ENCODE measurements around the gene CACNA1E. TPM values are rescaled to one million over a fixed set of nuclear protein-coding genes. Genes with fewer than 3 reads are reported as not detected.

The CACNA1E gene
- polyA plus RNA-seq, 2 donors = 0.01 TPM; not detected in 1

DNA sequence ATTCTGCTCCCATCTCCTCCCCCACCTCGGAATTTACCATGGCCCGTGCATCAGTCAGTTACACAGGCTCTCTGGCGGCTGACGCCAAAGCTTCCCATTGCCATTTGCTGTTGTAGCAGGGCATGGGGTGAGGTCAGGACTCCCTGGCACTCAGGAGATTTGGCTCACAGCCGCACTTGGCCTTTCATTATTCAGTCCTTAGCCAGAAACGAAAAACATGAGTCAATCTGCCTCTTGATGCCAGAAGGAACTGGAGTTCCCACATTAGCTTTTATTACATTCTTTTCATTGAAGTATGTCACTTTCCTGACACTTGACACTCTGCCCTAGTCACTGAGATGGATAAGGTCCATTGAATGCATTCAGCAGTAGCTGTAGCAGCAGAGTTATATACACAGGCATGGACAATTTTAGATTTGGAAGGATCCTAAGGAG, 260.6 kb downstream of the CACNA1E start:
- Histone ChIP-seq H3K4me3 (ENCODE audit: low read depth in 1 of 2, low read length in 2 of 2) (no peak overlapping the region), H3K36me3 (ENCODE audit: control insufficient read depth in 2 of 2, insufficient read depth in 2 of 2, low read length in 1 of 2) (no peaks in the 10 kb centered on the region), H3K4me1 (ENCODE audit: control insufficient read depth in 2 of 2, insufficient read depth in 2 of 2, low read length in 1 of 2) (no peaks in the 10 kb centered on the region), H3K27me3 (ENCODE audit: control insufficient read depth in 1 of 2, insufficient read depth in 2 of 2, low read length in 2 of 2) (no peaks in the 10 kb centered on the region), H3K9me3 (ENCODE audit: control insufficient read depth in 2 of 2, insufficient read depth in 1 of 2, low read depth in 1 of 2, low read length in 1 of 2) (no peaks in the 10 kb centered on the region), H3K27ac (ENCODE audit: low read depth in 2 of 2, low read length in 1 of 2) (no peak overlapping the region)
- WGBS, 2 donors = 42 to 56% methylated on average over 6 of the region's 6 CpGs

DNA sequence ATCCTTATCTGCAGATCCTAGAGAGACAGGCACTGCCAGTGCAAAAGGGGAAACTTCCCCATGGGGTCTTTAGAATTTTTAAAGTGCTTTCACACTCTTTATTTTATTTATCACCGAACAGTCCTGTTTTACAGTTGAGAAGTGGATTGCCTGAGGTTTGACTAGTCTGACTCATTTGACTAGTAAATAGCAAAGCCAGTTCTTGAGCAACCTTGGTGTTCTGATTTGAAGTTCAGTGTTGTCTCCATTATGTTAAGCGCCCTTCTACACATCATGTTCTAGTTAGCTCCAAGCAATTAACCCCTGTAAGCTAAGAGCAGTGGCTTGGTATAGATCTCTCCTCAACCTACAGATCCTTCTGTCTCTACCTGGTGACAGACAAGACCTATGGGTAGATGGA, 262.9 kb downstream of the CACNA1E start:
- no peak overlapping the region for H3K4me3 ChIP-seq (ENCODE audit: low read depth in 1 of 2, low read length in 2 of 2)
- H3K27me3 ChIP-seq (ENCODE audit: control insufficient read depth in 1 of 2, insufficient read depth in 2 of 2, low read length in 2 of 2) = no peaks in the 10 kb centered on the region
- H3K9me3 ChIP-seq (ENCODE audit: control insufficient read depth in 2 of 2, insufficient read depth in 1 of 2, low read depth in 1 of 2, low read length in 1 of 2) = no peaks in the 10 kb centered on the region
- H3K4me1 ChIP-seq (ENCODE audit: control insufficient read depth in 2 of 2, insufficient read depth in 2 of 2, low read length in 1 of 2) = peaks cover 0 to 1% of the 10 kb centered on the region in 2 donors
- no peak overlapping the region for H3K27ac ChIP-seq (ENCODE audit: low read depth in 2 of 2, low read length in 1 of 2)
- no peaks in the 10 kb centered on the region for H3K36me3 ChIP-seq (ENCODE audit: control insufficient read depth in 2 of 2, insufficient read depth in 2 of 2, low read length in 1 of 2)
- 62 to 64% methylated on average over 2 of the region's 2 CpGs for WGBS, 2 donors

DNA sequence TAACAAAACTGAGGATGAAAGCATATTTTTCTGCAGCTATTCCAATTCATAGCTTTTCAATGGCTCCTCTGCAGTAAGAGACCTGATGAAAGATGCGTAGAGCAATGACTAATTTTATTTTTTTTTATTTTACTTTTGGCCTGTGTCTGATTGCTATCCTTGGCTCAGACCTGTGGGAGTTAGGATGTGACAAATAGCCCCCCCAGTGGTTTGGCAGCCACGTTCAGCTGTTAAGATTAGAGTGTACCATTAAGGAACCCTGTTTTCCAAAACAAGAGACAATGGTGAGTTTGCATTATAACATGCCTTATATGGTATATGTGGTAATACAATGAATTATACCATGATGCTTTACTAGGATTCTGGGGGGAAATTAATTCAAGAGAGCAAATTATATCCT, 264.7 kb downstream of the CACNA1E start:
- H3K4me3 ChIP-seq (ENCODE audit: low read depth in 1 of 2, low read length in 2 of 2) = no peak overlapping the region
- no peaks in the 10 kb centered on the region for H3K9me3 ChIP-seq (ENCODE audit: control insufficient read depth in 2 of 2, insufficient read depth in 1 of 2, low read depth in 1 of 2, low read length in 1 of 2)
- no peaks in the 10 kb centered on the region for H3K27me3 ChIP-seq (ENCODE audit: control insufficient read depth in 1 of 2, insufficient read depth in 2 of 2, low read length in 2 of 2)
- 62 to 64% methylated on average over 2 of the region's 2 CpGs for WGBS, 2 donors
- H3K27ac ChIP-seq (ENCODE audit: low read depth in 2 of 2, low read length in 1 of 2) = no peak overlapping the region
- H3K4me1 ChIP-seq (ENCODE audit: control insufficient read depth in 2 of 2, insufficient read depth in 2 of 2, low read length in 1 of 2) = peaks cover 0 to 3% of the 10 kb centered on the region in 2 donors
- H3K36me3 ChIP-seq (ENCODE audit: control insufficient read depth in 2 of 2, insufficient read depth in 2 of 2, low read length in 1 of 2) = no peaks in the 10 kb centered on the region

DNA sequence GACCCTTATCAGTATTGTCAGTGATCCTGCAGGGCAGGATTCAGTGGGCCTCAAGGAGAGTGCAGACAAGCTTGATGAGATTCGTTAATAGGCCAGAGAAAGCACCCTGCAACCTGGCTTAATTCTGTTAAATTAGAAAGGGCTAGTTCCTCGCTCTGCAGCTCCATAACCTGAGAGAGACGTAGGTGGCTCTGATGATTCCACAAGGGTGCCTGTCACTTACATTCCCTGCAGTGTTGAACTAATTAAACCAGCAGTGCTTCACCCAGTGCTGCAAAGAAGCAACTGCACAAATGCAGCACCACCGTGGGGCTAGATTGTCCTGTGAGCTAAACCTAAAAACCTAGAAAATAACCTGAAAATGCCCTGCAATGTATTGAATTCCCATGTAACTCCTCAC, 270.8 kb downstream of the CACNA1E start:
- Histone ChIP-seq H3K9me3 (ENCODE audit: control insufficient read depth in 2 of 2, insufficient read depth in 1 of 2, low read depth in 1 of 2, low read length in 1 of 2) (no peaks in the 10 kb centered on the region), H3K27me3 (ENCODE audit: control insufficient read depth in 1 of 2, insufficient read depth in 2 of 2, low read length in 2 of 2) (peaks cover 0 to 2% of the 10 kb centered on the region in 2 donors), H3K4me1 (ENCODE audit: control insufficient read depth in 2 of 2, insufficient read depth in 2 of 2, low read length in 1 of 2) (peaks cover 0 to 3% of the 10 kb centered on the region in 2 donors), H3K4me3 (ENCODE audit: low read depth in 1 of 2, low read length in 2 of 2) (no peak overlapping the region), H3K36me3 (ENCODE audit: control insufficient read depth in 2 of 2, insufficient read depth in 2 of 2, low read length in 1 of 2) (no peaks in the 10 kb centered on the region), H3K27ac (ENCODE audit: low read depth in 2 of 2, low read length in 1 of 2) (no peak overlapping the region)
- WGBS, 2 donors = 81 to 82% methylated on average over 4 of the region's 4 CpGs

DNA sequence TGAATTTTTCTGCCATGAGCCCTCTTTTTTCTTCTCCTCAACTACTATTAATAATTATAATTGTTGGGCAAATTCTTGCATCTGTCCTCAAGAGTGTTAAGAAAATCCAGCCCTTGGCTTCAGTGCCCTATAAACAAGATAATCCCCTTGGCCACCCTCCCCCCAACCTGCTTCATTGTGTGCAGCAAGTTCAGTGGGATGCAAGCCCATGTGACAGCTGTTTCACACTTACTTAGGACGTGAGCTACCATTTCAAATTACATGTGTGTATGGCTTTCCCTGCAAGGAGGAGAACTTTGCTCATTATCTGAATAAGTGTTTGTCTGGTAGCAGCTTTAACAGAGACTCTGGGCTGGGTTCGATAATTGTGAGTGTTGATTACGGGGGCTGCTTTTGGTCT, 276.2 kb downstream of the CACNA1E start:
- 34 to 66% methylated on average over 3 of the region's 3 CpGs for WGBS, 2 donors
- peaks cover 0 to 2% of the 10 kb centered on the region in 2 donors for H3K27me3 ChIP-seq (ENCODE audit: control insufficient read depth in 1 of 2, insufficient read depth in 2 of 2, low read length in 2 of 2)
- H3K27ac ChIP-seq (ENCODE audit: low read depth in 2 of 2, low read length in 1 of 2) = no peak overlapping the region
- no peak overlapping the region for H3K4me3 ChIP-seq (ENCODE audit: low read depth in 1 of 2, low read length in 2 of 2)
- no peaks in the 10 kb centered on the region for H3K36me3 ChIP-seq (ENCODE audit: control insufficient read depth in 2 of 2, insufficient read depth in 2 of 2, low read length in 1 of 2)
- no peaks in the 10 kb centered on the region for H3K4me1 ChIP-seq (ENCODE audit: control insufficient read depth in 2 of 2, insufficient read depth in 2 of 2, low read length in 1 of 2)
- H3K9me3 ChIP-seq (ENCODE audit: control insufficient read depth in 2 of 2, insufficient read depth in 1 of 2, low read depth in 1 of 2, low read length in 1 of 2) = no peaks in the 10 kb centered on the region

DNA sequence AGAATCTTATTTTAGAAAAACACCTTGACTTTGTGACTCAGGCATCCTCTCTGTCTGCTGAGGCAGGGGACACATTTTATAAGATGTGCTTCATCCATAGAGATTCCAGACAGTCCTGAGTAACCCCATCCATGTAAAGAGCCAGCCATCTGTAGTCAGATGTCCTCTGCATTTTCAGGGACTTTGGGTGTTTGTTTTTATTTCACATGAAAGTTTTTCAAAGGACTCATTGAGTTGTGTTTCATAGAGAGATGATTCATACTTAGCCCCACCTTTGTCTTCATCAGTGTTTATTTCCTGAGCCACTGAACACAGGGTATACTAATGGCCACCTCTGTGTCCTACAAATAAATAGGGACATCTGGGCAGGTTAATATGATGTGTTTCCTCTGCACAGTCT, 280.4 kb downstream of the CACNA1E start:
- Histone ChIP-seq H3K27me3 (ENCODE audit: control insufficient read depth in 1 of 2, insufficient read depth in 2 of 2, low read length in 2 of 2) (peaks cover 0 to 2% of the 10 kb centered on the region in 2 donors), H3K36me3 (ENCODE audit: control insufficient read depth in 2 of 2, insufficient read depth in 2 of 2, low read length in 1 of 2) (no peaks in the 10 kb centered on the region), H3K4me3 (ENCODE audit: low read depth in 1 of 2, low read length in 2 of 2) (no peak overlapping the region), H3K4me1 (ENCODE audit: control insufficient read depth in 2 of 2, insufficient read depth in 2 of 2, low read length in 1 of 2) (no peaks in the 10 kb centered on the region), H3K9me3 (ENCODE audit: control insufficient read depth in 2 of 2, insufficient read depth in 1 of 2, low read depth in 1 of 2, low read length in 1 of 2) (no peaks in the 10 kb centered on the region), H3K27ac (ENCODE audit: low read depth in 2 of 2, low read length in 1 of 2) (no peak overlapping the region)

DNA sequence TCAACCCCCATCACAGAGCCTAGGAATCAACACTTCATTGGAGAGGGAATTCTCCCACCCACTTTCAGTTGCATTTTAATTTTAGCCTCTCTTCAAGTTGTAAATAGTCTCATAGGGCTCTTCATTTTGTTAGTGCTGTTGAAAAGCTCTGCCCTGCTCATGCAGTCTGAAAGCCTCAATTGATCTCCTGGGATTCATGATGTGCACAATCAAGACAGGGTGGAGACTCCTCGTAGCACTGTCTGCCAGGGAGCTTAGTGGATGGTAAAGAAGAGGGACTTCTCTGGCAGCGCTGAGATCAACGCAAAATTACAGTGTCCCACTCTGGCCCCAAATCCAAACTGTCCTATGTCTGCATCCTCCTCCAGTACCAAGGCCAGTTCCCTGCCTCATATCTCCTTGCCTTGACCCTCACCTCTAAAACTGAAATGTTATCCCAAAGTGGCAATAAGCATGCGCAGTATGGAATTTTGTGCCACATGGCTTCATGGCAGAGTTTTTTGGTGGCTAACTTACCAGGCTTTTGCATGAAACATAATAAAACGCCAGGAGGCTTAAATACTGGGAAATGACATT, 282.2 kb downstream of the CACNA1E start:
- Histone ChIP-seq H3K4me3 (ENCODE audit: low read depth in 1 of 2, low read length in 2 of 2) (no peak overlapping the region), H3K27ac (ENCODE audit: low read depth in 2 of 2, low read length in 1 of 2) (no peak overlapping the region), H3K36me3 (ENCODE audit: control insufficient read depth in 2 of 2, insufficient read depth in 2 of 2, low read length in 1 of 2) (no peaks in the 10 kb centered on the region), H3K27me3 (ENCODE audit: control insufficient read depth in 1 of 2, insufficient read depth in 2 of 2, low read length in 2 of 2) (no peaks in the 10 kb centered on the region), H3K9me3 (ENCODE audit: control insufficient read depth in 2 of 2, insufficient read depth in 1 of 2, low read depth in 1 of 2, low read length in 1 of 2) (no peaks in the 10 kb centered on the region), H3K4me1 (ENCODE audit: control insufficient read depth in 2 of 2, insufficient read depth in 2 of 2, low read length in 1 of 2) (no peaks in the 10 kb centered on the region)
- WGBS, 2 donors = 63 to 72% methylated on average over 5 of the region's 5 CpGs

DNA sequence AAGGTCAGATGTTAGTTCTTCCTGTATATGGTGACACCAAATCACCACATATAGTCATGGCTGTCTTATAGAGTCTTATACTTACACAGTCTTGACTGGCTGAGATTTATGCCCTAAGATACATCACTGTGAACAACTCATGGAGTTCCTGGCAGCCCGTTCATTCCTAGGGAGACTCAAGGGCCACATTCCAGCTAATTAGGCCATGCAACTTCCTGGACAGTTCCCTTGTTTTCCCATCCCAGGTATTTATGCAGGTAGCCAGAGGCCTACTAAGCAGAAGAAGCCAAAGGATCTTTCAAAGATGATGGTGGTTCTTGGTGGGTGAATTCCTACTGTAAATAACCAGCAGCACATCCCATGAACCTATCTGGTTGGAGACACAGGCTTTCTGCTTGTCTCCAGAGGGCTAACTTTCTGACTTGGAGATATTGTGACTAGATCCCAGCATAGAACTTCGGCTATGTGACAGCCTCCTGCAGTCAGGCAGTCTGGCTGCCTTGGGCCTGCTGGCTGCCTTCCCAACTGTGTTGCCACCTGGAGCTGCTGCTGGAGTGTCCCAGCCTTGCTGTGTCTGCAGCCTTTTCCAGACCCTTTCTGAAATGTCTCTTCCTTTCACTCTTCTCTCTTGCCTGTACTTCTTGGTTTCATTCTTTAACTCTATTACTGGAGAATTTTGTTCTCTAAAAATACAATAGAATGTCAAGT, 283.8 kb downstream of the CACNA1E start:
- 77% methylated on average over 2 of the region's 2 CpGs for WGBS, 2 donors
- H3K4me1 ChIP-seq (ENCODE audit: control insufficient read depth in 2 of 2, insufficient read depth in 2 of 2, low read length in 1 of 2) = no peaks in the 10 kb centered on the region
- H3K27me3 ChIP-seq (ENCODE audit: control insufficient read depth in 1 of 2, insufficient read depth in 2 of 2, low read length in 2 of 2) = no peaks in the 10 kb centered on the region
- H3K9me3 ChIP-seq (ENCODE audit: control insufficient read depth in 2 of 2, insufficient read depth in 1 of 2, low read depth in 1 of 2, low read length in 1 of 2) = no peaks in the 10 kb centered on the region
- no peak overlapping the region for H3K4me3 ChIP-seq (ENCODE audit: low read depth in 1 of 2, low read length in 2 of 2)
- no peak overlapping the region for H3K27ac ChIP-seq (ENCODE audit: low read depth in 2 of 2, low read length in 1 of 2)
- no peaks in the 10 kb centered on the region for H3K36me3 ChIP-seq (ENCODE audit: control insufficient read depth in 2 of 2, insufficient read depth in 2 of 2, low read length in 1 of 2)

DNA sequence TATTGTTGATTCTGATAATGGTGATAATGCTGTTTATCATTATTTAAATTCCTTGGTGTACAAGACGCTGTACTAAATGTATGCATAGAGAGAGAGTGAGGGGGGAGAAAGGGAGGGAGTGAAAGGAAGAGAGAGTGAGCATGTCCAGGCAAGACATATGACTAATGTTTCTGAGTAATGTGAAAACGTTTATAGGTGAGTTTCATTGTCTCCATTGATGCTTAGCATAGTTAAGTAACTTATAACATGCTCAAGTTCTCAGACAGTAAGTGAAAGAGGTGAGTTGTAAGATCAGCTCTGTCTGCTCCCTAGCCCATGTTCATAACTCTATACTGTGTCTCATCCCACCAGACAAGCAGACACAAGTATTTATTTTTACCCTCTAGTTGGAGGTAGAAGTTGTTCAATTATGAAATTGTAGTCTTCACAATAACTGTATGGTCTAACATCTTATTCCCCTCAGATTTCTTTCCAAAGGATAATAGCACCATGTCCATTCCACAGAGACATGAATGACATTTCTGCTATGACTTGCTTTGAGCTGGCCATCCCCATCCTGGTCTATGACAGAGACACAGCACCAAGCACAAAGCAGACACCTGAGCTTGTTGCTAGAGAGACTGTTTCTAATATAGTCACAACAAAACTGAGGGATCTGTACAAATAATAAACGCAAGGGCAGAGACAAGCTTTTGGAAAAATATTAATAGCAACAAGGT, 285.1 kb downstream of the CACNA1E start:
- H3K27me3 ChIP-seq (ENCODE audit: control insufficient read depth in 1 of 2, insufficient read depth in 2 of 2, low read length in 2 of 2) = no peaks in the 10 kb centered on the region
- H3K27ac ChIP-seq (ENCODE audit: low read depth in 2 of 2, low read length in 1 of 2) = no peak overlapping the region
- 38 to 45% methylated on average over 3 of the region's 3 CpGs for WGBS, 2 donors
- no peaks in the 10 kb centered on the region for H3K4me1 ChIP-seq (ENCODE audit: control insufficient read depth in 2 of 2, insufficient read depth in 2 of 2, low read length in 1 of 2)
- no peaks in the 10 kb centered on the region for H3K36me3 ChIP-seq (ENCODE audit: control insufficient read depth in 2 of 2, insufficient read depth in 2 of 2, low read length in 1 of 2)
- no peak overlapping the region for H3K4me3 ChIP-seq (ENCODE audit: low read depth in 1 of 2, low read length in 2 of 2)
- H3K9me3 ChIP-seq (ENCODE audit: control insufficient read depth in 2 of 2, insufficient read depth in 1 of 2, low read depth in 1 of 2, low read length in 1 of 2) = no peaks in the 10 kb centered on the region

Data from esophagus (tissue), 2 donors.